GM23248 (cell line): Measurements from ENCODE around the gene MYH11.

Source experiments
- EZH2 ChIP-seq: fragments of 200-600 bp; sonication (generic); IDR thresholded peaks from 2 replicates; pipeline ENCODE4 v1.6.1; 2018; ENCODE audit warnings: antibody characterized with exemption, mild to moderate bottlenecking; ENCODE audit not compliant: insufficient read depth, poor library complexity, severe bottlenecking
- EZH2phosphoT487 ChIP-seq: fragments of 200-600 bp; sonication (generic); IDR thresholded peaks from 2 replicates; pipeline ENCODE4 v1.6.1; 2018; ENCODE audit warnings: antibody characterized with exemption, moderate library complexity, mild to moderate bottlenecking, low read depth; ENCODE audit not compliant: insufficient read depth

- no peak for TF ChIP-seq EZH2
- TF ChIP-seq EZH2phosphoT487, result no peak
Measured at GRCh38 chr16:15830832-15831451, 25.9 kb downstream of the MYH11 start.
